Suppressor macrophage treated with lipopolysaccharide for 4 hours (primary cell): ENCODE results near the gene FAM25A.

Source experiments
- DNase-seq: peaks from one replicate; pipeline ENCODE4 v3.0.0-alpha.2; 2020

FAM25A gene

GRCh38 chr10:87066865-87067264 lies 46.8 kb downstream of the FAM25A start:
- no peak for DNase-seq

GRCh38 chr10:87068281-87068680 lies 48.2 kb downstream of the FAM25A start:
- no peak for DNase-seq

DNA sequence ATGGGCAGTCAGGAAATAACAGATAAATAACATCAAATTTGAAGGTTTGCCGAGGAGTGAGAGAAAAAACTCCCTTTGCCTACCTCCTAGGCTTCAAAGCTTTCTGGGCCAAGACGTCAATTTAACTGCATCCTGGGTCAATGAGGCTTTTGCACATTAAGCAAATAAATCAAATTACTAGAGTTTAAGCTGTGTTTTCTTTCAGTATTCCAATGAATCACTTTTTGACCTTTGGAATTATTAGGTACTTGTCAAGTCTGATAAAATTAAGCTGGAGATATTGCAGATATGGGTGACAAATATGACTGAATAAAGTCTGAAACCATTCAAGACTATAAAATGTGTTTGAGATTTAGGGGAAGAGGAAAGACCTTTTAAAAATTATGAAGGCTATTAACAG lies 52.4 kb downstream of the FAM25A start:
- DNase-seq: no peak
